Stimulated activated CD4-positive, alpha-beta T cell treated with anti-CD3 and anti-CD28 coated beads, Interleukin-12 subunit alpha, Interleukin-12 subunit beta, amount 100 ng/mL, for 24 hours (primary cell): ENCODE data around the gene LIAS.
"Not testable (repeated sequence)": the region's sequence is repeated elsewhere in the genome, so short reads cannot be mapped to it uniquely, and the experiment has no call there.

ENCODE experiments used
- DNase-seq, 2 experiments: peaks; one replicate each; pipeline ENCODE4 v3.0.0-alpha.2; 2020; ENCODE audit warnings: low read depth in 2 of 2

Gene LIAS

GRCh38 chr4:39497909-39498726 lies 39.3 kb downstream of the LIAS start:
- DNase-seq: no peak

GRCh38 chr4:39498727-39499020 lies 39.8 kb downstream of the LIAS start:
- DNase-seq: no peak

- DNase-seq: no peak
Observed at GRCh38 chr4:39502019-39502663, 43.3 kb downstream of the LIAS start.

- not testable (repeated sequence) for DNase-seq
Observed at GRCh38 chr4:39502664-39503035, 43.8 kb downstream of the LIAS start.

GRCh38 chr4:39504538-39504937 lies 45.7 kb downstream of the LIAS start:
- DNase-seq: no peak

GRCh38 chr4:39505581-39505980 lies 46.7 kb downstream of the LIAS start:
- no peak for DNase-seq

- no peak for DNase-seq
Observed at GRCh38 chr4:39510348-39510929, 51.6 kb downstream of the LIAS start.

- not testable (repeated sequence) for DNase-seq
Observed at GRCh38 chr4:39514266-39514665, 55.4 kb downstream of the LIAS start.

- DNase-seq: no peak
Observed at GRCh38 chr4:39514888-39515401, 56.1 kb downstream of the LIAS start.

GRCh38 chr4:39515669-39516401 lies 57.0 kb downstream of the LIAS start:
- not testable (repeated sequence) for DNase-seq

- DNase-seq: no peak
Observed at GRCh38 chr4:39516407-39516966, 57.6 kb downstream of the LIAS start.

- DNase-seq: no peak
Observed at GRCh38 chr4:39518484-39518883, 59.6 kb downstream of the LIAS start.

- no peak for DNase-seq
Observed at GRCh38 chr4:39521253-39521919, 62.5 kb downstream of the LIAS start.

GRCh38 chr4:39522068-39522467 lies 63.2 kb downstream of the LIAS start:
- DNase-seq: no peak

- no peak for DNase-seq
Observed at GRCh38 chr4:39524161-39524957, 65.5 kb downstream of the LIAS start.

- no peak for DNase-seq
Observed at GRCh38 chr4:39525822-39526690, 67.2 kb downstream of the LIAS start.

GRCh38 chr4:39526765-39527295 lies 68.0 kb downstream of the LIAS start:
- peak; percentile 5 to 32 for DNase-seq

- peak; percentile 73 to 89 for DNase-seq
Observed at GRCh38 chr4:39527296-39528060, 68.6 kb downstream of the LIAS start, which contains the start of gene UGDH. UGDH (minus strand) TSS chr4:39527439; CDS start chr4:39521512, 5,927 bp downstream.
